ENCODE results near the gene DNAJA3. TPM values are rescaled to one million over a fixed set of nuclear protein-coding genes. Genes with fewer than 3 reads are reported as not detected.
"Not testable (repeated sequence)": the region's sequence is repeated elsewhere in the genome, so short reads cannot be mapped to it uniquely, and the experiment has no call there.

DNAJA3 gene
- total RNA-seq, 6 experiments from 2014 or later, result 40.8 to 54.4 (median 45.1) TPM

DNA sequence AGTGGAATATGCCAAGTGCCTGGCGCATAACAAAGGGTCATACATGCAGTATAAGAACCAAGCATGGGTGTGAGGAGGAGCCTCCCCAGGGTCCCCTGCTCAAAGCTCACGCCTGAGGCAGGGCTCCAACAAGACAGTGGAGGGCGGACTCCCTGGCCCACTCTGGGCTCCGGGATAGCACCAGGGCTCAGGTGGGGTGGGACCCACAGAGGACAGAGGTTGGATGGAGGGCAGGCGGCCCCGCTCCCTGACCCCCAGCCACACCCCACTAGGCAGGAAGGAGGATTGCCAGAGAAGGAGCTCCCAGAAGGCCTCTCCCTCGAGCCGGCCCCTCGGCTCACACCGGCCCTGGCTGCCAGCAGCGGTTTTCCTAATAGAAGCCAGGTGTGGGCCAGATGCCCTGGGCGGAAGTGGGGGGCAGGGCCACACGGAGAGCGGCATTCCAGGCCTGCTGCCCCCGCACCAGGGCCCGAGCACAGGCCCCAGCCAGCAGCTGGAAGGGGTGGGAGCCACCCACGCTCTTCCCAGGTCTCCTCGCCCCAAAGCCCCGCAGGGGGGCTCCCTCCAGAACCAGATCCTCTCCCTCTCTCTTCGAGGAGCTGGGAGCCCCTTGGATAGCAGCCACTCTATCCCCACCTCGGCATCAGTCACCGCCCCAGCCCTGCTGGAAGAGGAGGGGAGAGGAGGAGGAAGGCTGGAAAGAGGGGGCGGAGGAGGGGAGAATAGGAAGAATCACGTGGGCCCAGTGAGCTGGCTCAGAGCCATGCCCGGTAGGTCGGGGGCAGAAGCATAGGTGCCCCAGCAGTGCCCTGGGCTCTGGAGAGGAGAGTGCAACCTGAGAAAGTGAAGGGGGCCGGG is 33.1 kb upstream of the DNAJA3 start:
- Mint-ChIP-seq H3K4me3 (peak overlapping the region; percentile 47; the same call in 1 of the 2 replicates), H3K27ac (peak overlapping the region; percentile 91), H3K4me1 (ENCODE audit: low read depth) (peaks cover 30% of the 10 kb centered on the region), H3K9me3 (no peaks in the 10 kb centered on the region), H3K27me3 (ENCODE audit: insufficient read depth) (no peaks in the 10 kb centered on the region; the same call in none of the 2 replicates), H3K36me3 (ENCODE audit: low read depth) (no peaks in the 10 kb centered on the region)
- TF ChIP-seq, protein P1, sequence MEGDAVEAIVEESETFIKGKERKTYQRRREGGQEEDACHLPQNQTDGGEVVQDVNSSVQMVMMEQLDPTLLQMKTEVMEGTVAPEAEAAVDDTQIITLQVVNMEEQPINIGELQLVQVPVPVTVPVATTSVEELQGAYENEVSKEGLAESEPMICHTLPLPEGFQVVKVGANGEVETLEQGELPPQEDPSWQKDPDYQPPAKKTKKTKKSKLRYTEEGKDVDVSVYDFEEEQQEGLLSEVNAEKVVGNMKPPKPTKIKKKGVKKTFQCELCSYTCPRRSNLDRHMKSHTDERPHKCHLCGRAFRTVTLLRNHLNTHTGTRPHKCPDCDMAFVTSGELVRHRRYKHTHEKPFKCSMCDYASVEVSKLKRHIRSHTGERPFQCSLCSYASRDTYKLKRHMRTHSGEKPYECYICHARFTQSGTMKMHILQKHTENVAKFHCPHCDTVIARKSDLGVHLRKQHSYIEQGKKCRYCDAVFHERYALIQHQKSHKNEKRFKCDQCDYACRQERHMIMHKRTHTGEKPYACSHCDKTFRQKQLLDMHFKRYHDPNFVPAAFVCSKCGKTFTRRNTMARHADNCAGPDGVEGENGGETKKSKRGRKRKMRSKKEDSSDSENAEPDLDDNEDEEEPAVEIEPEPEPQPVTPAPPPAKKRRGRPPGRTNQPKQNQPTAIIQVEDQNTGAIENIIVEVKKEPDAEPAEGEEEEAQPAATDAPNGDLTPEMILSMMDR (IDR thresholded peaks at IDR 0.05), result no peak; the same call in 1 of the 2 replicates
- DNase-seq, result peak; percentile 74

DNA sequence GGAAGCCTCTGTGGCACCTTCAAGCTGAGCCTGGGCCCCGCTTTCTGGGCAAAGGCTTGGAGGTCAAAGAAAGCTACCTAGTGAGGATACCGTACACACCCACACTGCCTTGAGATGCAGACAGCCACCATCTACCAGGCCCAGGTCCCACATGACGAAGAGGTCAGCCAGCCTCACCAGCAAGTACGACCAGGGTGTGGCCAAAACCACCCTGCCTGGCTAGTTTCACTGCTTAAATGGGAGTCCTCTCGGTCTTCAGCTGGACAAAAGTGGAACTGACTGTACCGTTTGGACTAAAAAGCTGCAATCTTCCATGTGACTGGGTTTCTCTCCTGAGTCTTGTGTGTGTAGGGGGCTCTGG is 32.4 kb upstream of the DNAJA3 start:
- Mint-ChIP-seq H3K27ac (peak overlapping the region; percentile 91), H3K27me3 (ENCODE audit: insufficient read depth) (no peaks in the 10 kb centered on the region; the same call in 1 of the 2 replicates), H3K4me1 (ENCODE audit: low read depth) (peaks cover 28% of the 10 kb centered on the region), H3K9me3 (no peaks in the 10 kb centered on the region), H3K36me3 (ENCODE audit: low read depth) (no peaks in the 10 kb centered on the region), H3K4me3 (no peak overlapping the region)
- TF ChIP-seq, protein P1 (IDR thresholded peaks at IDR 0.05), result no peak; the same call in 1 of the 2 replicates
- DNase-seq, result peak; percentile 65

DNA sequence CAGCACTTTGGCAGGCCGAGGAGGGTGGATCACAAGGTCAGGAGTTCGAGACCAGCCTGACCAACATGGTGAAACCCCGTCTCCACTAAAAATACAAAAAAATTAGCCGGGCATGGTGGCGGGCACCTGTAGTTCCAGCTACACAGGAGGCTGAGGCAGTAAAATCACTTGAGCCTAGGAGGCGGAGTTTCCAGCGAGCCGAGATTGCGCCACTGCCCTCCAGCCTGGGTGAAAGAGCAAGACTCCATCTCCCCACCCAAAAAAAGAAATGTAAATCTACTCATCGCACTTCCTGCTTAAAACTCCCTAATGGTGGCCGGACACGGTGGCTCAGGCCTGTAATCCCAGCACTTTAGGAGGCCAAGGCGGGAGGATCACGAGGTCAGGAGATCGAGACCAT is 31.8 kb upstream of the DNAJA3 start:
- Mint-ChIP-seq H3K4me1 (ENCODE audit: low read depth) (peaks cover 21% of the 10 kb centered on the region), H3K27ac (peak overlapping the region; percentile 91)
- H3K4me3 Mint-ChIP-seq; DNase-seq; H3K9me3 Mint-ChIP-seq; H3K36me3 Mint-ChIP-seq (ENCODE audit: low read depth); H3K27me3 Mint-ChIP-seq (ENCODE audit: insufficient read depth): not testable (repeated sequence)

DNA sequence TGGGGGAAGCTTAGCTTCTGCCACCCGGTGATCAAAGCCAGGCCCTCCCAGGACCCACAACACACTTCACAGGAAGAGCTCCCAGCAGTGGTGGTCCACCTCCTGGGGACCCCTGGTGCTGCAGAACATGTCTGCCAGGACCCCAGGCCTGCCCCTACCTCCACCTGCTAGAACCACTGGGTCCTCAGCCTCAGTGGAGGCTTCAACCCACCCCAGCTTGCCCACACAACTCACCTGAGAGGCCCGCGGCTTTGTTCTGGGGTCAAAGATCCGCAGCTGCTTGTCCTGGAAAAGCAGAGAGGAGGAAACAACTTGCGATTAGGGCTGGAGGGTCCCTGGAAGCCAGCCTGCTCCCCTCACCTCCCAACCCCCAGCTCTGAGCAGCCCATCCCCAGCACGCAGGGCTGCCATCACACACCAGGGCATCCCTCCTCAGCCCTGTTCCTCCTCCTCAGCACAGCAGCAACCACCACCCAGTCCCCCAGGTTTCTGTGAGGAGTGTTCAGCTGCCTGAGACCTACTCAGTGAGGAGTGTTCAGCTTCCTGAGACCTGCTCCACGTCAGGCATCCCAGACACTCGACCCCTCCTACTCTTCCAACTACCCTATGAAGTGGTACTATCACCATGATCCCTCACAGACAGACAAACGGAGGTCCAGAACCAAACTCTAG is 30.5 kb upstream of the DNAJA3 start:
- Mint-ChIP-seq H3K4me1 (ENCODE audit: low read depth) (peaks cover 18% of the 10 kb centered on the region), H3K9me3 (no peaks in the 10 kb centered on the region), H3K36me3 (ENCODE audit: low read depth) (no peaks in the 10 kb centered on the region; the same call in 1 of the 2 replicates), H3K27ac (no peak overlapping the region), H3K4me3 (no peak overlapping the region), H3K27me3 (ENCODE audit: insufficient read depth) (no peaks in the 10 kb centered on the region)
- TF ChIP-seq, protein P1 (IDR thresholded peaks at IDR 0.05), result no peak
- no peak for DNase-seq

DNA sequence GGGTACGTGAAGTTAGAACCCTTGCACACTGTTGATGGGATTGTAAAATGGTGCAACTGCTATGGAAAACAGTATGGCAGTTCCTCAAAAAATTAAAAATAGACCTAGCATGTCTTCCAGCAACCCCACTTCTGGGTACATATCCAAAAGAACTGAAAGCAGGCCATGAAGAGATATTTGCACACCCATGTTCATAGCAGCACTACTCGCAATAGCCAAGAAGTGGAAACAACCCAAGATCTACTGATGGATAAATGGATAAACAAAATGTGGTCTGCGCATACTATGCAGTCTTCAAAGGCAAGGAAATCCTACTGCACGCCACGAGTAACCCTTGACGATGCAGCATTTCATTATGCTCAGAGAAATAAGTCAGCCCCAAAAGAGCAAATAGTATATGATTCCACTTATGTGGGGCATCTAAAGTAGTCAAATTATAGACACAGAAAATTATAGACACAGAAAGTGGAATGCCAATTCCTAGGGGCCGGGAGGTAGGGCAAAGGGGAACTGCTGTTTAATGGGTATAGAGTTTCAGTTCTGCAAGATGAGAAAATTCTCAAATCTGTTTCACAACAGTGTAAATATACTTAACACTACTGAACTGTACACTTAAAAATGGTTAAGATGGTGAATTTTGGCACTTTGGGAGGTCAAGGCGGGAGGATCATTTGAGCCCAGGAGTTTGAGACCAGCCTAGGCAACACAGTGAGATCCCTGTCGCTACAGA is 26.5 kb upstream of the DNAJA3 start:
- H3K36me3 Mint-ChIP-seq (ENCODE audit: low read depth), result peaks cover 9% of the 10 kb centered on the region; the same call in 1 of the 2 replicates
- no peaks in the 10 kb centered on the region for H3K9me3 Mint-ChIP-seq
- H3K4me1 Mint-ChIP-seq (ENCODE audit: low read depth), result 0 out of 2 replicates have a peak, but pooled peaks cover 4% of the 10 kb centered on the region
- DNase-seq, result no peak
- H3K27me3 Mint-ChIP-seq (ENCODE audit: insufficient read depth), result no peaks in the 10 kb centered on the region; the same call in 1 of the 2 replicates
- no peak overlapping the region for H3K4me3 Mint-ChIP-seq
- no peak overlapping the region for H3K27ac Mint-ChIP-seq
- TF ChIP-seq, protein P1 (IDR thresholded peaks at IDR 0.05), result no peak
